MM.1S (cell line): ENCODE measurements around the gene TFAM.

Experiments used
- CTCF ChIP-seq: fragments of 300-600 bp; sonication (generic); IDR thresholded peaks from 2 replicates; pipeline ENCODE4 v1.5.1; 2016; ENCODE audit warnings: antibody characterized with exemption, low read length, mixed read lengths
- EZH2phosphoT487 ChIP-seq: fragments of 300-600 bp; sonication (generic); IDR thresholded peaks from 2 replicates; pipeline ENCODE4 v1.6.1; 2018; ENCODE audit warnings: antibody characterized with exemption, low read length

DNA sequence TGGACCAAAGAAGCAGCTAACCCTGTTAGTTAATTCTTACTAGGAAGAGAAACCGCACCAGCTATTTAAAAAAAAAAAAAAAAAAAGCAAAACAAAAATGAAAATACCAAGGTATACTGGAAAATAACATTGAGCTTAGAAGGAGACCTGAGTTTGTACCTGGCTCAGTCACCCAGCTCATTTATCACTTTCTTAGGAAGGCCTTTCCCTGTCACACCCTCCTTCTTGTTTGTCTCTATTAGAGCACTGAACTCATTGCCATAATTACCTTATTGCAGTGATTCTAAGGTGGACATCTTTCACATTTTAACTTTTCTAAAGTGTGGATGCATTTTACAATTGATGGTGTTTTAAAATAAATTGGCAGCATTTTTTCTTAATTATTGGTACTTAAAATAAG is 26.3 kb upstream of the TFAM start:
- TF ChIP-seq CTCF (no peak), EZH2phosphoT487 (no peak)
